ENCODE measurements around the gene STK24.

DNA sequence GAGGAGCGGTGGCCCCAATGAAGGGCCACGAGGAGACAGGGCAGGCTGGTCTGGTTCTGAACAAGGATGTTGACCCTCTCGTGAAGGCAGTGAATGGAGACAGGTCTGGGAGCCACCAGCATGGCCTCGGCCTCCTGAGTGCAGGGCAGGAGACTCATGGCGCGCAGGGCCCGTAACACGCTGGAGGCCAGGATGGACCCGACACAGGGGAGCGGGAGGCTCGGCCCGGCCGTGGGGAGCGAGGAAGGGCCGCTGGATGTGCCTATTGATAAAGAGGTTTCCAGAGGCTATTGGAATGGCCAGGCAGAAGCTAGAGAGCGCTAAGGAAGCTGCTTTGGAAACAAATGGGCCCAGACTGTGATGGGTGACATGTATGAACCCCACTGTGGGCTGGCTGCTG lies 132.5 kb downstream of the STK24 start:
- TF ChIP-seq NFIC (IDR thresholded peaks at IDR 0.05; ENCODE audit: borderline replicate concordance) (no peak), SMC3 (IDR thresholded peaks at IDR 0.05; ENCODE audit: low read depth, low read length) (no peak), PBX3 (IDR thresholded peaks at IDR 0.05) (no peak), MXI1 (IDR thresholded peaks at IDR 0.05; ENCODE audit: low read depth, low read length) (no peak), USF1 (IDR thresholded peaks at IDR 0.05; ENCODE audit: borderline replicate concordance, low read depth) (no peak), POLR2AphosphoS5 (IDR thresholded peaks at IDR 0.05; ENCODE audit: low read depth, low read length) (no peak), FOXM1 (IDR thresholded peaks at IDR 0.05; ENCODE audit: low read depth) (no peak), SIN3A (IDR thresholded peaks at IDR 0.05; ENCODE audit: borderline replicate concordance, low read depth, low read length) (no peak), TCF12 (IDR thresholded peaks at IDR 0.05) (no peak), EP300 (IDR thresholded peaks at IDR 0.05; ENCODE audit: borderline replicate concordance in 1 of 2, low read depth in 1 of 2, low read length in 1 of 2) (no peak), YY1 (IDR thresholded peaks at IDR 0.05; ENCODE audit: low read depth) (no peak)
- TF ChIP-seq, protein P1, sequence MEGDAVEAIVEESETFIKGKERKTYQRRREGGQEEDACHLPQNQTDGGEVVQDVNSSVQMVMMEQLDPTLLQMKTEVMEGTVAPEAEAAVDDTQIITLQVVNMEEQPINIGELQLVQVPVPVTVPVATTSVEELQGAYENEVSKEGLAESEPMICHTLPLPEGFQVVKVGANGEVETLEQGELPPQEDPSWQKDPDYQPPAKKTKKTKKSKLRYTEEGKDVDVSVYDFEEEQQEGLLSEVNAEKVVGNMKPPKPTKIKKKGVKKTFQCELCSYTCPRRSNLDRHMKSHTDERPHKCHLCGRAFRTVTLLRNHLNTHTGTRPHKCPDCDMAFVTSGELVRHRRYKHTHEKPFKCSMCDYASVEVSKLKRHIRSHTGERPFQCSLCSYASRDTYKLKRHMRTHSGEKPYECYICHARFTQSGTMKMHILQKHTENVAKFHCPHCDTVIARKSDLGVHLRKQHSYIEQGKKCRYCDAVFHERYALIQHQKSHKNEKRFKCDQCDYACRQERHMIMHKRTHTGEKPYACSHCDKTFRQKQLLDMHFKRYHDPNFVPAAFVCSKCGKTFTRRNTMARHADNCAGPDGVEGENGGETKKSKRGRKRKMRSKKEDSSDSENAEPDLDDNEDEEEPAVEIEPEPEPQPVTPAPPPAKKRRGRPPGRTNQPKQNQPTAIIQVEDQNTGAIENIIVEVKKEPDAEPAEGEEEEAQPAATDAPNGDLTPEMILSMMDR (IDR thresholded peaks at IDR 0.05) = no peak
